OCI-LY1 (cell line): Measurements from ENCODE around the gene GNAO1.

Source experiments
- H2AFZ ChIP-seq: fragments of 200-600 bp; sonication (generic), shearing (Covaris generic); 2 replicates; pipeline ENCODE4 v1.6.0; 2014; ENCODE audit warnings: antibody characterized with exemption, mild to moderate bottlenecking, low read length
- H3F3A ChIP-seq: fragments of 200-600 bp; sonication (generic), shearing (Covaris generic); 2 replicates; pipeline ENCODE4 v1.6.0; 2014; ENCODE audit warnings: mild to moderate bottlenecking, antibody characterized with exemption, low read length, moderate library complexity; ENCODE audit not compliant: insufficient read depth
- H3K27ac ChIP-seq: fragments of 200-600 bp; sonication (generic); 2 replicates; pipeline ENCODE4 v1.5.1; 2014; ENCODE audit warnings: low read length, mixed run types, mild to moderate bottlenecking, low read depth; ENCODE audit not compliant: poor library complexity, severe bottlenecking
- H3K27me3 ChIP-seq: fragments of 200-600 bp; sonication (generic); 2 replicates; pipeline ENCODE4 v1.6.0; 2014; ENCODE audit warnings: antibody characterized with exemption, mild to moderate bottlenecking, low read length, moderate library complexity; ENCODE audit not compliant: insufficient read depth
- H3K36me3 ChIP-seq: fragments of 200-600 bp; sonication (generic); 2 replicates; pipeline ENCODE4 v1.6.1; 2014; ENCODE audit warnings: mild to moderate bottlenecking, antibody characterized with exemption, low read length, moderate library complexity, mixed read lengths; ENCODE audit not compliant: insufficient read depth
- H3K4me1 ChIP-seq: fragments of 200-600 bp; sonication (generic); 2 replicates; pipeline ENCODE4 v1.5.1; 2014; ENCODE audit warnings: mild to moderate bottlenecking, low read length, moderate library complexity; ENCODE audit not compliant: insufficient read depth, severe bottlenecking
- H3K4me2 ChIP-seq: fragments of 200-600 bp; sonication (generic), shearing (Covaris generic); 2 replicates; pipeline ENCODE4 v1.6.1; 2014; ENCODE audit warnings: low read length
- H3K4me3 ChIP-seq: fragments of 200-600 bp; sonication (generic); 2 replicates; pipeline ENCODE4 v1.5.1; 2014; ENCODE audit warnings: low read length, low read depth, mild to moderate bottlenecking, mixed read lengths; ENCODE audit not compliant: poor library complexity, severe bottlenecking
- H3K79me2 ChIP-seq: fragments of 200-600 bp; shearing (Covaris generic); 2 replicates; pipeline ENCODE4 v1.6.1; 2016; ENCODE audit warnings: mixed run types, low read length, mixed read lengths; ENCODE audit not compliant: insufficient read depth
- H3K9ac ChIP-seq: fragments of 200-600 bp; sonication (generic), shearing (Covaris generic); 2 replicates; pipeline ENCODE4 v1.6.1; 2014; ENCODE audit warnings: mild to moderate bottlenecking, low read length, mixed read lengths
- H3K9me2 ChIP-seq: fragments of 200-600 bp; sonication (generic), shearing (Covaris generic); 2 replicates; pipeline ENCODE4 v1.6.1; 2014; ENCODE audit warnings: low read depth, mild to moderate bottlenecking, low read length, mixed read lengths
- H3K9me3 ChIP-seq: fragments of 200-600 bp; shearing (Covaris generic); 2 replicates; pipeline ENCODE4 v1.6.1; 2014; ENCODE audit warnings: low read length, mixed read lengths
- H4K20me1 ChIP-seq: fragments of 200-600 bp; sonication (generic), shearing (Covaris generic); 2 replicates; pipeline ENCODE4 v1.6.0; 2016; ENCODE audit warnings: mild to moderate bottlenecking, low read length; ENCODE audit not compliant: insufficient read depth
- EZH2 ChIP-seq: fragments of 200-600 bp; sonication (generic), shearing (Covaris generic); IDR thresholded peaks from 2 replicates; pipeline ENCODE4 v1.8.0; 2017; ENCODE audit warnings: borderline replicate concordance, mixed run types, mild to moderate bottlenecking, antibody characterized with exemption, low read length, moderate library complexity, mixed read lengths
- TF ChIP-seq, protein P1 (sequence below): fragments of 200-600 bp; sonication (generic), shearing (Covaris generic); IDR thresholded peaks from 2 replicates; pipeline ENCODE4 v1.5.1; 2017; ENCODE audit warnings: mild to moderate bottlenecking, antibody characterized with exemption, low read length, moderate library complexity, mixed read lengths

GNAO1 gene

DNA sequence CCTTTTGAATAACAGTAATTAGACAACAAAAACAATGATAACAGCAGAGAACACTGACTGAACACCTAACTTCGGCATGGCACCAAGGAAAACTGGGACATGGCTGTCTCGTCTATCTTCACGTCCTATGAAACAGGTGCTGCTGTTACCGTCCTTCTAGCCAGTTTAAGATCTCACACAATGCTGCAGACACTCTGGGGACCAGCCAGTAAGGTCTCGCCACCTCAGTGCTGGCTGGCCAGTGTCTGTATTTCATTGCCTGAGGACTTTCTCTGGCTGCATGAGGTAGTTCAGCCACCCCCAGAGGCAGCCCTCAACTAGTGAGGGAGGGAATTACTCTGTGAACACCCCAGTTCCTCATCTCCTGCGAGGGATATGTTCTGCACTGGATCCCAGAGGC, 176.5 kb downstream of the GNAO1 start:
- H3K36me3 ChIP-seq, result peaks cover 58% of the 10 kb centered on the region
- H3K27ac ChIP-seq, result no peak overlapping the region

DNA sequence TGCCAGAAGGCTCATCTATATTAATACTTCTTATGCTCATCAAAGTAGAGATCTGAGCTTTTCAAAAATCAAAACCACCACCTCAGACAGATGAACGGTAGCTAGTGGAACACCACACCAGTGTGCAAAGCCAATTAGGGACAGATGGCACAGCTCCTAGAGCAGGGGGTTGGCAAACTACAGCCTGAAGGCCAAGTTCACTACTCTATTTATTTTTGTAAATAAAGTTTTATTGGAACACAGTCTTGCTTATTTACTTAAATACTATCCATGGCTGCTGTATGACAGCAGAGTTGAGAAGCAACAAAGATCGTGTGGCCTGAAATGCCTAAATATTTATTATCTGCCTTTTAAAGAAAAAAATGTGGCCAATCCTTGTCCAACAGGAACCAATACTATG, 177.3 kb downstream of the GNAO1 start:
- Histone ChIP-seq H3F3A (no peaks in the 10 kb centered on the region), H3K36me3 (peaks cover 57% of the 10 kb centered on the region), H3K4me2 (no peak overlapping the region), H3K27me3 (no peaks in the 10 kb centered on the region), H3K4me3 (no peak overlapping the region), H3K79me2 (no peaks in the 10 kb centered on the region), H3K9ac (no peak overlapping the region), H3K27ac (no peak overlapping the region), H3K9me3 (no peaks in the 10 kb centered on the region), H3K9me2 (no peaks in the 10 kb centered on the region), H4K20me1 (no peaks in the 10 kb centered on the region), H3K4me1 (no peaks in the 10 kb centered on the region), H2AFZ (no peak overlapping the region)
- TF ChIP-seq, protein P1, sequence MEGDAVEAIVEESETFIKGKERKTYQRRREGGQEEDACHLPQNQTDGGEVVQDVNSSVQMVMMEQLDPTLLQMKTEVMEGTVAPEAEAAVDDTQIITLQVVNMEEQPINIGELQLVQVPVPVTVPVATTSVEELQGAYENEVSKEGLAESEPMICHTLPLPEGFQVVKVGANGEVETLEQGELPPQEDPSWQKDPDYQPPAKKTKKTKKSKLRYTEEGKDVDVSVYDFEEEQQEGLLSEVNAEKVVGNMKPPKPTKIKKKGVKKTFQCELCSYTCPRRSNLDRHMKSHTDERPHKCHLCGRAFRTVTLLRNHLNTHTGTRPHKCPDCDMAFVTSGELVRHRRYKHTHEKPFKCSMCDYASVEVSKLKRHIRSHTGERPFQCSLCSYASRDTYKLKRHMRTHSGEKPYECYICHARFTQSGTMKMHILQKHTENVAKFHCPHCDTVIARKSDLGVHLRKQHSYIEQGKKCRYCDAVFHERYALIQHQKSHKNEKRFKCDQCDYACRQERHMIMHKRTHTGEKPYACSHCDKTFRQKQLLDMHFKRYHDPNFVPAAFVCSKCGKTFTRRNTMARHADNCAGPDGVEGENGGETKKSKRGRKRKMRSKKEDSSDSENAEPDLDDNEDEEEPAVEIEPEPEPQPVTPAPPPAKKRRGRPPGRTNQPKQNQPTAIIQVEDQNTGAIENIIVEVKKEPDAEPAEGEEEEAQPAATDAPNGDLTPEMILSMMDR, result no peak
- TF ChIP-seq EZH2, result no peak

More for the DNA sequence above, 176.5 kb downstream of the GNAO1 start:
- no peaks in the 10 kb centered on the region for H3K27me3 ChIP-seq
- no peak overlapping the region for H3K9ac ChIP-seq
- no peaks in the 10 kb centered on the region for H3K4me1 ChIP-seq
- TF ChIP-seq EZH2, result no peak
- TF ChIP-seq, protein P1, result no peak
- H2AFZ ChIP-seq, result no peak overlapping the region
- H4K20me1 ChIP-seq, result no peaks in the 10 kb centered on the region
- no peaks in the 10 kb centered on the region for H3K79me2 ChIP-seq
- H3K9me2 ChIP-seq, result no peaks in the 10 kb centered on the region
- H3K4me2 ChIP-seq, result no peak overlapping the region
- H3K9me3 ChIP-seq, result no peaks in the 10 kb centered on the region
- H3K4me3 ChIP-seq, result no peak overlapping the region
- H3F3A ChIP-seq, result no peaks in the 10 kb centered on the region

DNA sequence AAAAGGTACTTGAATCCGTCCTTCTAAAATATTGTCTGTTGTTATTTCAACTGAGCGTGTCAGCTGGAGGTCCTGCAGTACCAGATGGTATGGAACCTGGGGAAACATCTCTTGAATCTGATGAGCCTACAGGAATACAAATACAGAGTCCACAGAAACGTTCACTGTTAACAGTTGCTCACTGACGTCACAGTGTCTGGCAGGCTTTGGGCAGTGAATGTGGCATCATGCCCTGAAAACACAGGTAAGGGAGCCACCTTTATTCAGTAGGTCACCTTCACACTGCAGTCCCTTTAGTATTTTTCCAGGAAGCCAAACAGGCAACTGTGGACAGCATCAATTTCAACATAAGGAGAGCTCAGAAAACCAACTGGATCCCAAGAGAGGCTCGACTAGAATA, 177.9 kb downstream of the GNAO1 start:
- H3K9ac ChIP-seq, result no peak overlapping the region
- H3K9me3 ChIP-seq, result no peaks in the 10 kb centered on the region
- H3K4me3 ChIP-seq, result no peak overlapping the region
- no peak overlapping the region for H3K4me2 ChIP-seq
- TF ChIP-seq, protein P1, result no peak
- TF ChIP-seq EZH2, result no peak
- H3K27me3 ChIP-seq, result no peaks in the 10 kb centered on the region
- H3K36me3 ChIP-seq, result peaks cover 52% of the 10 kb centered on the region
- H3F3A ChIP-seq, result no peaks in the 10 kb centered on the region
- H3K79me2 ChIP-seq, result no peaks in the 10 kb centered on the region
- no peaks in the 10 kb centered on the region for H4K20me1 ChIP-seq
- no peaks in the 10 kb centered on the region for H3K4me1 ChIP-seq
- no peak overlapping the region for H2AFZ ChIP-seq
- H3K9me2 ChIP-seq, result no peaks in the 10 kb centered on the region
- H3K27ac ChIP-seq, result no peak overlapping the region
